ENCODE data around the gene PEAR1.

- no peak for TF ChIP-seq EP300 (IDR thresholded peaks at IDR 0.05)
- no peak for TF ChIP-seq POLR2A (IDR thresholded peaks at IDR 0.05)
- no peak for TF ChIP-seq CTCF (IDR thresholded peaks at IDR 0.05)
Measured at GRCh38 chr1:156857532-156857931, 36.0 kb upstream of the PEAR1 start.
